HepG2 (cell line): Measurements from ENCODE around the gene PTPRCAP. TPM values are rescaled to one million over a fixed set of nuclear protein-coding genes. Genes with fewer than 3 reads are reported as not detected.

ENCODE experiments used
- ATAC-seq: fragments of 200-7000 bp; cut with Tn5 transposase; 3 replicates; pipeline ENCODE4 v1.9.1; 2020; ENCODE audit warnings: mild to moderate bottlenecking, moderate library complexity
- Bru-seq: library from RNA; stranded (reverse); fragments of 400-500 nt; gene quantifications from one replicate; lab custom pipeline; 2021; lab: Mats Ljungman, UMichigan
- BruChase-seq, 2 experiments: library from RNA; stranded (reverse); fragments of 400-500 nt; gene quantifications; one replicate each; lab custom pipeline; 2021; lab: Mats Ljungman, UMichigan
- BruUV-seq: library from RNA; stranded (reverse); fragments of 400-500 nt; replicated peaks from 2 replicates; lab custom pipeline; 2021; lab: Mats Ljungman, UMichigan
- CTCF ChIA-PET: fragments of 300-600 bp; formaldehyde crosslinking; extraction: SDS; loops from one replicate; lab custom pipeline; 2021; ENCODE audit warnings: low total read pairs, inconsistent platforms, low intra/inter-chr PET ratio; lab: Yijun Ruan, JAX
- POLR2A ChIA-PET: fragments of 350-600 bp; sonication (Branson Sonifier 250); formaldehyde crosslinking; loops from one replicate; lab custom pipeline; 2020; ENCODE audit warnings: antibody characterized with exemption, inconsistent platforms; lab: Yijun Ruan, JAX
- DNase-seq: peaks from one replicate; pipeline ENCODE4 v3.0.0-alpha.2; 2015; ENCODE audit warnings: low spot score
- FAIRE-seq: peaks from 3 replicates; lab custom pipeline; 2011; peaks lifted over from hg19 to GRCh38; lab: Jason Lieb, UNC
- H2AFZ ChIP-seq: one replicate; pipeline ENCODE4 v1.6.1; 2011; ENCODE audit warnings: low read length, inconsistent platforms
- H3K27ac ChIP-seq: fragments of 300-600 bp; 3 replicates; pipeline ENCODE4 v1.8.0; 2011; ENCODE audit warnings: mixed run types, mild to moderate bottlenecking, mixed read lengths, low read length, inconsistent platforms; ENCODE audit not compliant: insufficient read depth; ENCODE audit errors: extremely low read length
- H3K27me3 ChIP-seq, 2 experiments: fragments of 200-600 bp in 1 of 2; 2 replicates in 1 of 2; 3 replicates in 1 of 2; pipeline versions ENCODE4 v1.6.0 to v1.8.0; 2011; ENCODE audit warnings: low read length in 2 of 2, mild to moderate bottlenecking in 2 of 2, moderate library complexity in 2 of 2, inconsistent platforms in 1 of 2; ENCODE audit not compliant: insufficient read depth in 2 of 2, control insufficient read depth in 1 of 2
- H3K36me3 ChIP-seq, 2 experiments: fragments of 200-600 bp in 1 of 2; replicated peaks in 1 of 2; 2 replicates in 1 of 2; 3 replicates in 1 of 2; pipeline versions ENCODE4 v1.5.1 to v1.8.0; 2011; ENCODE audit warnings: low read length in 2 of 2, inconsistent platforms in 1 of 2; ENCODE audit not compliant: insufficient read depth in 2 of 2, control insufficient read depth in 1 of 2
- H3K4me1 ChIP-seq: 2 replicates; pipeline ENCODE4 v1.5.1; 2012; ENCODE audit warnings: low read length, inconsistent platforms; ENCODE audit not compliant: insufficient read depth
- H3K4me2 ChIP-seq: 2 replicates; pipeline ENCODE4 v1.6.0; 2011; ENCODE audit warnings: low read depth, low read length, inconsistent platforms
- H3K4me3 ChIP-seq, 3 experiments: fragments of 200-600 bp in 1 of 3; sonication (generic), shearing (Covaris generic) in 1 of 3; replicated peaks in 1 of 3; 2 replicates each; pipeline ENCODE4 v1.5.1; 2011 to 2016; ENCODE audit warnings: low read length in 3 of 3, inconsistent platforms in 2 of 3, low read depth in 2 of 3, mild to moderate bottlenecking in 2 of 3, control low read depth in 1 of 3, mixed read lengths in 1 of 3; ENCODE audit not compliant: insufficient read depth in 1 of 3
- H3K79me2 ChIP-seq: one replicate; pipeline ENCODE4 v1.6.1; 2011; ENCODE audit warnings: low read length, inconsistent platforms; ENCODE audit not compliant: insufficient read depth
- H3K9ac ChIP-seq: 2 replicates; pipeline ENCODE4 v1.6.0; 2011; ENCODE audit warnings: mild to moderate bottlenecking, low read depth, low read length, inconsistent platforms; ENCODE audit not compliant: insufficient read depth
- H3K9me3 ChIP-seq: 2 replicates; pipeline ENCODE4 v1.5.1; 2012; ENCODE audit warnings: mild to moderate bottlenecking, low read length
- H4K20me1 ChIP-seq: 2 replicates; pipeline ENCODE4 v1.6.0; 2011; ENCODE audit warnings: inconsistent platforms, mild to moderate bottlenecking, low read length, moderate library complexity; ENCODE audit not compliant: insufficient read depth
- CEBPB ChIP-seq: IDR thresholded peaks from 2 replicates; pipeline ENCODE4 v1.6.1; 2011; ENCODE audit warnings: low read depth, low read length, improper control_type of control experiment, borderline replicate concordance
- HNRNPH1 ChIP-seq: fragments of 200-400 bp; formaldehyde crosslinking; optimal IDR thresholded peaks from 2 replicates; pipeline ENCODE3; 2017; ENCODE audit warnings: mild to moderate bottlenecking, low read depth, low read length
- POLR2A ChIP-seq, 2 experiments: IDR thresholded peaks; 2 replicates each; pipeline ENCODE4 v1.6.1; 2011; ENCODE audit warnings: low read depth in 2 of 2, low read length in 2 of 2, mild to moderate bottlenecking in 1 of 2, moderate library complexity in 1 of 2; ENCODE audit not compliant: insufficient read depth in 1 of 2
- RBM22 ChIP-seq: fragments of 200-400 bp; formaldehyde crosslinking; optimal IDR thresholded peaks from 2 replicates; pipeline ENCODE3; 2017; ENCODE audit warnings: mild to moderate bottlenecking, low read length, moderate library complexity
- U2AF2 ChIP-seq: fragments of 200-400 bp; formaldehyde crosslinking; IDR thresholded peaks from 2 replicates; pipeline ENCODE4 v1.6.1; 2017; ENCODE audit warnings: low read depth, mild to moderate bottlenecking, low read length
- ZNF101 ChIP-seq: sonication (generic); formaldehyde crosslinking; IDR thresholded peaks from 2 replicates; pipeline ENCODE4 v1.4.0; 2020; ENCODE audit warnings: mild to moderate bottlenecking, low read depth, missing genetic modification reagents, borderline replicate concordance
- ZNF772 ChIP-seq: sonication (generic); formaldehyde crosslinking; IDR thresholded peaks from 2 replicates; pipeline ENCODE4 v1.5.0; 2020; ENCODE audit warnings: mild to moderate bottlenecking, missing genetic modification reagents
- WGBS: methylation state at CpG from one replicate; pipeline ENCODE4 v1.1.6; 2017; ENCODE audit warnings: low lambda C conversion rate; 5-methylcytosine and 5-hydroxymethylcytosine counted together
- in situ Hi-C: cut with HindIII; loops from 2 replicates; pipeline ENCODE4 v1.10.0; 2017; ENCODE audit warnings: low pct_unique_long_range_greater_than_20kb; ENCODE audit not compliant: extremely low pct_ligation_motif_present
- intact Hi-C: fragments of 100-400 bp; cut with micrococcal nuclease; formaldehyde crosslinking; loops from one replicate; pipeline ENCODE4 v1.10.0; 2022; ENCODE audit not compliant: unreplicated experiment
- long read RNA-seq, 2 experiments: library from RNA in 1 of 2; library from polyadenylated mRNA in 1 of 2; stranded (forward) in 1 of 2; unstranded in 1 of 2; transcript quantifications; one replicate each; pipeline ENCODE4 v2.0.0, GENCODE V29; 2019 to 2022
- polyA minus RNA-seq, 3 experiments: library from RNA; depleted of rRNA, polyadenylated mRNA; stranded (reverse); fragments of >200 nt; gene quantifications; 2 replicates each; pipeline ENCODE4 v1.2.3, GENCODE V29; 2011; ENCODE audit warnings: low replicate concordance in 1 of 3
- polyA plus RNA-seq, 8 experiments: library from polyadenylated mRNA; depleted of rRNA in 3 of 8; stranded (reverse) in 7 of 8; unstranded in 1 of 8; fragments of >200 nt; fragmentation: Illumina TruSeq in 4 of 8; extraction: Trizol in 4 of 8; gene quantifications; 2 replicates each; pipeline versions ENCODE4 v1.2.1 to v1.2.3, GENCODE V29; 2011 to 2016; ENCODE audit warnings: low read depth in 4 of 8, missing spikeins in 1 of 8, mixed read lengths in 1 of 8; ENCODE audit not compliant: insufficient read depth in 1 of 8
- total RNA-seq, 5 experiments: library from RNA; depleted of rRNA; stranded (reverse); fragments of >200 nt; fragmentation: Illumina TruSeq; extraction: Trizol; gene quantifications; 2 replicates each; pipeline ENCODE4 v1.2.3, GENCODE V29; 2016; ENCODE audit warnings: low read depth in 1 of 5
- TF ChIP-seq, protein P1 (sequence below): sonication (generic); formaldehyde crosslinking; IDR thresholded peaks from 2 replicates; pipeline ENCODE4 v1.5.0; 2020; ENCODE audit warnings: missing genetic modification reagents, mild to moderate bottlenecking, borderline replicate concordance
- TF ChIP-seq, protein P2 (sequence below): IDR thresholded peaks from 2 replicates; pipeline ENCODE4 v1.6.1; 2016; ENCODE audit warnings: mild to moderate bottlenecking

Gene PTPRCAP, protein sequence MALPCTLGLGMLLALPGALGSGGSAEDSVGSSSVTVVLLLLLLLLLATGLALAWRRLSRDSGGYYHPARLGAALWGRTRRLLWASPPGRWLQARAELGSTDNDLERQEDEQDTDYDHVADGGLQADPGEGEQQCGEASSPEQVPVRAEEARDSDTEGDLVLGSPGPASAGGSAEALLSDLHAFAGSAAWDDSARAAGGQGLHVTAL
- total RNA-seq (2016; rRNA removed; fragmentation: Illumina TruSeq; extraction: Trizol) (0.46 and 0.60 TPM in 2 replicates), polyA plus RNA-seq (2011; rRNA removed) (0.56 and 0.70 TPM in 2 replicates), polyA minus RNA-seq (2011; rRNA and poly(A)+ RNA removed; ENCODE audit: low replicate concordance) (0.58 and 1.1 TPM in 2 replicates), Bru-seq, nascent RNA (percentile 39 among the genes with signal in this experiment), BruChase-seq, experiment 1, labeled RNA remaining after a 6-hour chase (percentile 52 among the genes with signal in this experiment), BruChase-seq, experiment 2, labeled RNA remaining after a 2-hour chase (percentile 31 among the genes with signal in this experiment)
- total RNA-seq (2016; cell fraction: cytosol; rRNA removed; fragmentation: Illumina TruSeq; extraction: Trizol; ENCODE audit: low read depth): not detected in 2 replicates
- total RNA-seq (2016; cell fraction: insoluble cytoplasmic fraction; rRNA removed; fragmentation: Illumina TruSeq; extraction: Trizol): 0.19 and 0.25 TPM in 2 replicates
- not detected in 2 replicates for total RNA-seq (2016; cell fraction: membrane; rRNA removed; fragmentation: Illumina TruSeq; extraction: Trizol)
- 0.40 and 0.53 TPM in 2 replicates for total RNA-seq (2016; cell fraction: nucleus; rRNA removed; fragmentation: Illumina TruSeq; extraction: Trizol)
- 0.08 and 0.63 TPM in 2 replicates for polyA plus RNA-seq (2011; cell fraction: cytosol; rRNA removed)
- polyA plus RNA-seq (2011; cell fraction: nucleus; rRNA removed): 12.4 and 18.9 TPM in 2 replicates
- 0.19 TPM in 1 of 2 replicates, not detected in the other for polyA plus RNA-seq (2012)
- 0.18 TPM in 1 of 2 replicates, not detected in the other for polyA plus RNA-seq (2016; cell fraction: cytosol; fragmentation: Illumina TruSeq; extraction: Trizol; ENCODE audit: low read depth)
- 0.21 and 0.26 TPM in 2 replicates for polyA plus RNA-seq (2016; cell fraction: insoluble cytoplasmic fraction; fragmentation: Illumina TruSeq; extraction: Trizol; ENCODE audit: low read depth)
- polyA plus RNA-seq (2016; cell fraction: membrane; fragmentation: Illumina TruSeq; extraction: Trizol; ENCODE audit: low read depth): 0.16 TPM in 1 of 2 replicates, not detected in the other
- 1.9 and 2.3 TPM in 2 replicates for polyA plus RNA-seq (2016; cell fraction: nucleus; fragmentation: Illumina TruSeq; extraction: Trizol; ENCODE audit: insufficient read depth, low read depth)
- polyA minus RNA-seq (2011; cell fraction: cytosol; rRNA and poly(A)+ RNA removed): not detected in 2 replicates
- polyA minus RNA-seq (2011; cell fraction: nucleus; rRNA and poly(A)+ RNA removed): 0.90 and 0.99 TPM in 2 replicates
- long read RNA-seq, experiment 1, partial matches to known transcripts: 1 of 1 reads
- long read RNA-seq, experiment 1, other reads (novel, unspliced or antisense): 0 of 1 reads
- long read RNA-seq, experiment 2, partial matches to known transcripts: 1 of 1 reads
- long read RNA-seq, experiment 2, other reads (novel, unspliced or antisense): 0 of 1 reads

DNA sequence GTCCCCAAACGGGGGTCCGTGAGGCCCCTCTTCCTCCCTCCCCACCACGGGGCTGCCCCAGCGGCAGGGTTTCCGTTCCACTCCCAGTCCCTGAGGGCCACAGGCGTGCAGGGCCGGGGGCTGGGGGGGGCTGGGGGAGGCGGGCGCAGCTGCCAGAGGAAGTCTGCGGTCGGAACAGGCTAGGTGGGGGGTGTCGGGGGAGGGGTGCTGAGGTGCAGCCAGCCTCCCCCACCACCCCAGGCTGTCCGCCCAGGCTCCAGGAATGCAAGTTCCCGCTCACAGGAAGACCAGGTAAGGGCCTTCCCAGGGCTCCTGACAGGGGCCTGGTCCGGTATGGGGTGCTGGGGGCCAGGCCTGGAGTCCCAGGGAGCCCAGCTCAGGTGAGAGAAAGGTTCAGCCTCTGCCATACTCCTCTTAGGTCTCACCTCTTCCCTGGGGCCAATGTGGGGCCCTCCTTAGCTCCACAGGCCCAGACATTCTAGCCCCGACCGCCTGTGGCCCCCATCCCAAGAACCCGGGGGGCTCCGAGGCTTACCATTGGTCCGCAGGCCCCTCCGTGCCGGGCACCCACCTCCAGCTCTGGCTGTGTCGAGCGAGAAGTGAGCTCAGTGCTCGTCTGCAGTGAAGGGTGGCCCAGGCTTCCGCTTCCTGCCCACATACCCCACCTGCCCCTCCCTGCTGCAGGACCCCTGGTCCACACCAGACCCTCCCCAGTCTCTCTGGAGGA is at the start of gene PTPRCAP:
Gene PTPRCAP (minus strand): TSS at position 601 of the 727 bp plus-strand sequence. CDS start 63 bp downstream, at position 538.
- POLR2A ChIA-PET: interaction anchor here (1.4 to 1.6 kb wide), 2 partner anchors 9 to 31 kb away, joined by 3 to 4 read pairs; partner anchors contain the start of gene RPS6KB2

More for the DNA sequence above, at the start of gene PTPRCAP:
- DNase-seq (no peak), FAIRE-seq (no peak), ATAC-seq (no peak)
- H3K9me3 ChIP-seq: no peaks in the 10 kb centered on the region
- H3K27me3 ChIP-seq: no peaks in the 10 kb centered on the region
- peaks cover 15 to 25% of the 10 kb centered on the region in 2 experiments; a peak in 4 of 5 replicates for H3K36me3 ChIP-seq
- H3K4me1 ChIP-seq: peaks cover 3% of the 10 kb centered on the region
- no peak within 1 kb of the TSS for H3K9ac ChIP-seq
- H3K79me2 ChIP-seq: no peaks in the 10 kb centered on the region
- no peak within 1 kb of the TSS for H3K27ac ChIP-seq
- WGBS: 92% methylated on average over 9 of the region's 26 CpGs
- no peaks in the 10 kb centered on the region for H4K20me1 ChIP-seq
- intact Hi-C loops (no loop called here), in situ Hi-C loops (no loop called here)
- TF ChIP-seq ZNF772 (CRISPR knock-in tag) (no peak), POLR2A (IDR thresholded peaks at IDR 0.05; ENCODE audit: insufficient read depth in 1 of 2, low read depth in 2 of 2, low read length in 2 of 2) (0 out of 4 replicates have a peak, but pooled peaks of 1 of the 2 experiments have one; percentile 9), CEBPB (no peak), U2AF2 (no peak), ZNF101 (CRISPR knock-in tag) (no peak), RBM22 (peak; percentile 29), HNRNPH1 (no peak)
- TF ChIP-seq, protein P1, sequence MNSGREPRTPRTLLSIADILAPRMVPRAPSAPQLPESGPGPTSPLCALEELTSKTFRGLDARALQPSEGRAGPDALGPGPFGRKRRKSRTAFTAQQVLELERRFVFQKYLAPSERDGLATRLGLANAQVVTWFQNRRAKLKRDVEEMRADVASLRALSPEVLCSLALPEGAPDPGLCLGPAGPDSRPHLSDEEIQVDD: no peak
- TF ChIP-seq, protein P2, sequence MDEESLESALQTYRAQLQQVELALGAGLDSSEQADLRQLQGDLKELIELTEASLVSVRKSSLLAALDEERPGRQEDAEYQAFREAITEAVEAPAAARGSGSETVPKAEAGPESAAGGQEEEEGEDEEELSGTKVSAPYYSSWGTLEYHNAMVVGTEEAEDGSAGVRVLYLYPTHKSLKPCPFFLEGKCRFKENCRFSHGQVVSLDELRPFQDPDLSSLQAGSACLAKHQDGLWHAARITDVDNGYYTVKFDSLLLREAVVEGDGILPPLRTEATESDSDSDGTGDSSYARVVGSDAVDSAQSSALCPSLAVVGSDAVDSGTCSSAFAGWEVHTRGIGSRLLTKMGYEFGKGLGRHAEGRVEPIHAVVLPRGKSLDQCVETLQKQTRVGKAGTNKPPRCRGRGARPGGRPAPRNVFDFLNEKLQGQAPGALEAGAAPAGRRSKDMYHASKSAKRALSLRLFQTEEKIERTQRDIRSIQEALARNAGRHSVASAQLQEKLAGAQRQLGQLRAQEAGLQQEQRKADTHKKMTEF (CRISPR knock-in tag): no peak
- no TSS peak for BruUV-seq
- CTCF ChIA-PET: no interaction called here
- no peak within 1 kb of the TSS for H3K4me2 ChIP-seq
- H2AFZ ChIP-seq: no peak within 1 kb of the TSS
- H3K4me3 ChIP-seq: no peak within 1 kb of the TSS
